GM19193 (cell line): Measurements from ENCODE around the gene KRTAP1-5.

Source experiments
- POLR2A ChIP-seq: IDR thresholded peaks from 4 replicates; pipeline ENCODE4 v1.6.1; 2011; ENCODE audit not compliant: insufficient read depth, insufficient read length; ENCODE audit errors: extremely low read depth

KRTAP1-5 gene

DNA sequence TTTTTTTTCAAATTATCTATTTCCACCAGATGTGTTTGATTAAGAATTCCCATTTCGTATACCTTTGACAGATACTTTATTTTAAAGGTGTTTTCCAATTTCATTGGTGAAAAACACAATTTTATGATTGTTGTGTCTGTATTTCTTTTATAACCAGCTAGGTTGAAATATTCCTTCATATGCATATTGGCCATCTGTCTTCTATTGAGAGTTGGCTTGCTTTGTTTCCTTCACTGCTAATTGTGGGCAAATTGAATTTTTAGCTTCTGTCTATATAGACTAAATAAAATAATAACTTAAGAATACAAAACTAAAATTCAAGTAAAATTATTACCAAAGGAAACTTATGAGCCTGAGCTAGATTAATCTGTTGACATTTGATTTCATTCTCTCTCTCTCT, 31.9 kb downstream of the KRTAP1-5 start:
- TF ChIP-seq POLR2A = no peak

GRCh38 chr17:40993839-40994238, 33.2 kb downstream of the KRTAP1-5 start, which contains the start of gene KRTAP3-3:
Gene KRTAP3-3 (minus strand): TSS chr17:40994164. CDS start chr17:40994097, 67 bp downstream.
- TF ChIP-seq POLR2A = no peak

- no peak for TF ChIP-seq POLR2A
These were observed 33.9 kb downstream of the KRTAP1-5 start for GRCh38 chr17:40993084-40993483.

GRCh38 chr17:40992666-40993065, 34.3 kb downstream of the KRTAP1-5 start:
- TF ChIP-seq POLR2A = no peak

GRCh38 chr17:40986920-40987319, 40.1 kb downstream of the KRTAP1-5 start:
- TF ChIP-seq POLR2A = no peak

DNA sequence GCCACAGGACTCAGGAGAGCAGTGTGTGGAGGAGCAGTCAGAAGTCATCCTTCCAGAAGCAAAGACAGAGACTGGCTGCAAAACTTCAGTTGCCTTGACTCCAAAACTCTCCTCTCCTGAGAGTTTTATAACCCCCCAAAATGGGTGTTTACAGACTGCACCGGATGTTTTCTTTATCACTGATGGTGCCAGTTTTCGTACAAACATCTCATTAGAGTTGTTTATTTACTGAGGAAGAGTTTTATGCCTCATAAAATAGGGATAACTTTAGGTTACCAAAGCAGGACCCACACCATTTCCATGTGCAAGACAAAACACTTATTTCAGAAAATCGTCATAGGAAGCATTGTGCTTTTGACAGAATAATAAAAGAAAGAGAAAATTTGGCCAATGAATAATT, 42.8 kb downstream of the KRTAP1-5 start, which contains the start of gene KRT40:
Gene KRT40, minus strand, starts transcription at position 101 of the 400 bp plus-strand sequence. Its CDS starts 53 bp downstream, at position 48.
- no peak for TF ChIP-seq POLR2A

GRCh38 chr17:40981115-40981514, 45.9 kb downstream of the KRTAP1-5 start:
- no peak for TF ChIP-seq POLR2A

GRCh38 chr17:40980596-40980995, 46.4 kb downstream of the KRTAP1-5 start:
- no peak for TF ChIP-seq POLR2A

- TF ChIP-seq POLR2A = no peak
These were observed 46.9 kb downstream of the KRTAP1-5 start for GRCh38 chr17:40980117-40980516.

DNA sequence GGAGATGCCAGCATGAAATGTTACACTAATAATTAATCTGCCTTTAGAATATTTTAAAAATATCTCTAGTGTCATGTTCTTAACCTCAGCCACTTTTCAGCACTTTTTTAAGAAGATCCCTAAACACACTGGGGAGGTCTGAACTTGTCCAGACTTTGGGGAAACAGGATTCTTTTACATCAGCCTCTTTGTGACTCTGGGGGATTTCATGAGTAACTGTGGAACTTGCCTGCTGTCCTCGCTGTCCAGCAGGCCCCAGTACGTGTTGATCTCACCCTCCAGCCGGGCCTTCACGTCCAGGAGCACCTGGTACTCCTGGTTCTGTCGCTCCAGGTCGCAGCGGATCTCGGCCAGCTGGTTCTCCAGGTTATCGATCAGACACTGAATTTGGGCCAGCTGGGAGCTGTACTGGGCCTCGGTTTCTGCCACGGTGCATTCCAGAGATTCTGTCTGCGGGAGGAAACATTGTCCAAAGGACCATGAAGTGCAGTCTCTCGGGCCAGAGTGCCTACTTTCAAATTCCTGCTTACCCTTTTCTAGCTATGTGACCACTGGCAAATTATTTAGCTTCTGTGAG, 48.3 kb downstream of the KRTAP1-5 start:
- no peak for TF ChIP-seq POLR2A
